Motor neuron (in vitro differentiated cells): ENCODE measurements around the gene SNPH. TPM values are rescaled to one million over a fixed set of nuclear protein-coding genes. Genes with fewer than 3 reads are reported as not detected.

Source experiments
- ATAC-seq, 8 experiments: fragments of 200-7000 bp; cut with Tn5 transposase; replicated peaks in 6 of 8; 2 replicates each; pipeline ENCODE4 v1.8.0; 2021; ENCODE audit warnings: mild to moderate bottlenecking in 8 of 8, moderate library complexity in 8 of 8
- H3K27ac ChIP-seq, 2 donors: fragments of 250-450 bp; sonication (Bioruptor Pico); 2 replicates each; pipeline ENCODE4 v1.9.0; 2021; ENCODE audit warnings: antibody characterized with exemption in 2 of 2, mild to moderate bottlenecking in 2 of 2, moderate library complexity in 1 of 2
- H3K4me1 ChIP-seq, 2 donors: fragments of 250-450 bp; sonication (Bioruptor Pico); replicated peaks in 1 of 2; 2 replicates each; pipeline ENCODE4 v1.6.1; 2021; ENCODE audit warnings: antibody characterized with exemption in 2 of 2, mild to moderate bottlenecking in 2 of 2, moderate library complexity in 1 of 2
- H3K4me3 ChIP-seq, 5 donors: fragments of 250-450 bp; sonication (Bioruptor Pico); 2 replicates each; pipeline ENCODE4 v1.9.0; 2021; ENCODE audit warnings: antibody characterized with exemption in 5 of 5, mild to moderate bottlenecking in 5 of 5, moderate library complexity in 4 of 5
- WGBS, 10 experiments: fragments of 450-650 bp; shearing (Covaris generic); methylation state at CpG; one replicate each; pipeline ENCODE4 v1.0.0; 2022; 5-methylcytosine and 5-hydroxymethylcytosine counted together
- in situ Hi-C, 9 experiments: fragments of 400-800 bp; cut with MboI; loops; one replicate each; pipeline ENCODE4 v1.15.0; 2021; ENCODE audit warnings: low sequenced_read_pairs in 9 of 9, low pct_unique_long_range_greater_than_20kb in 2 of 9; ENCODE audit not compliant: unreplicated experiment in 9 of 9
- total RNA-seq, 8 experiments: library from RNA; unstranded; fragments of 300-600 nt; gene quantifications; 2 replicates each; pipeline versions ENCODE4 v1.2.3 to v1.2.4, GENCODE V29; 2022

The SNPH gene
- total RNA-seq, 8 experiments from 2014 or later: 4.0 to 14.6 (median 7.0) TPM

GRCh38 chr20:1283522-1284510 is 17.7 kb downstream of the SNPH start:
- no peak overlapping the region for H3K27ac ChIP-seq
- in situ Hi-C loops: no loop called here
- ATAC-seq: peak; percentile 22 to 87 (median 73)

GRCh38 chr20:1286267-1287024 is 20.4 kb downstream of the SNPH start:
- no peak overlapping the region for H3K27ac ChIP-seq
- peaks cover 14 to 17% of the 10 kb centered on the region in 2 donors for H3K4me1 ChIP-seq
- in situ Hi-C loops: no loop called here
- no peak overlapping the region for H3K4me3 ChIP-seq
- ATAC-seq: peak in 1 of 8 experiments; percentile 13
- WGBS, 10 experiments: 0 to 85% (median 68%) methylated on average over 1 to 8 of the region's 9 CpGs; no CpG with 5 or more reads in 1 of the 10 experiments

More at GRCh38 chr20:1283522-1284510, 17.7 kb downstream of the SNPH start:
- Histone ChIP-seq H3K4me1 (peaks cover 14 to 17% of the 10 kb centered on the region in 2 donors), H3K4me3 (no peak overlapping the region)
- WGBS, 10 experiments: 40 to 93% (median 72%) methylated on average over 1 to 8 of the region's 9 CpGs; no CpG with 5 or more reads in 1 of the 10 experiments

GRCh38 chr20:1287306-1287705 is 21.2 kb downstream of the SNPH start:
- Histone ChIP-seq H3K4me1 (peaks cover 14 to 17% of the 10 kb centered on the region in 2 donors), H3K27ac (no peak overlapping the region), H3K4me3 (no peak overlapping the region)
- ATAC-seq: no peak
- in situ Hi-C loops: no loop called here
- WGBS, 10 experiments: 60 to 89% (median 77%) methylated on average over 1 of the region's 1 CpG; no CpG with 5 or more reads in 3 of the 10 experiments

- 56 to 95% (median 84%) methylated on average over 1 to 10 of the region's 11 CpGs; no CpG with 5 or more reads in 1 of the 10 experiments for WGBS, 10 experiments
- H3K27ac ChIP-seq: no peak overlapping the region
- no peak for ATAC-seq
- in situ Hi-C loops: no loop called here
- H3K4me1 ChIP-seq: peaks cover 14 to 17% of the 10 kb centered on the region in 2 donors
- no peak overlapping the region for H3K4me3 ChIP-seq
Observed at GRCh38 chr20:1287787-1288569, 21.9 kb downstream of the SNPH start.

- no peak overlapping the region for H3K4me3 ChIP-seq
- no peaks in the 10 kb centered on the region for H3K4me1 ChIP-seq
- peak in 3 of 8 experiments; percentile 87 to 98 (median 95) for ATAC-seq
- 0 to 92% (median 54%) methylated on average over 1 to 4 of the region's 5 CpGs; no CpG with 5 or more reads in 3 of the 10 experiments for WGBS, 10 experiments
- no peak overlapping the region for H3K27ac ChIP-seq
- in situ Hi-C loops: no loop called here
Observed at GRCh38 chr20:1291191-1291741, 25.2 kb downstream of the SNPH start.

GRCh38 chr20:1292620-1293019 is 26.5 kb downstream of the SNPH start:
- ATAC-seq: no peak
- in situ Hi-C loops: no loop called here
- WGBS, 10 experiments: 20 to 100% (median 44%) methylated on average over 1 of the region's 1 CpG; no CpG with 5 or more reads in 7 of the 10 experiments
- no peak overlapping the region for H3K27ac ChIP-seq
- H3K4me3 ChIP-seq: no peak overlapping the region
- no peaks in the 10 kb centered on the region for H3K4me1 ChIP-seq

- ATAC-seq: no peak
- in situ Hi-C loops: no loop called here
- Histone ChIP-seq H3K27ac (no peak overlapping the region), H3K4me3 (no peak overlapping the region), H3K4me1 (no peaks in the 10 kb centered on the region)
- 40 to 92% (median 79%) methylated on average over 1 to 4 of the region's 6 CpGs; no CpG with 5 or more reads in 5 of the 10 experiments for whole genome bisulfite sequencing, 10 experiments
Observed at GRCh38 chr20:1293641-1294379, 27.7 kb downstream of the SNPH start.

- H3K4me3 ChIP-seq: no peak overlapping the region
- ATAC-seq: no peak
- in situ Hi-C loops: no loop called here
- no peak overlapping the region for H3K27ac ChIP-seq
- no peaks in the 10 kb centered on the region for H3K4me1 ChIP-seq
- WGBS, 10 experiments: 93 to 100% (median 100%) methylated on average over 1 to 3 of the region's 8 CpGs; no CpG with 5 or more reads in 7 of the 10 experiments
Observed at GRCh38 chr20:1294497-1294896, 28.4 kb downstream of the SNPH start.

- H3K27ac ChIP-seq: no peak overlapping the region
- WGBS, 10 experiments: 73 to 100% (median 100%) methylated on average over 1 to 4 of the region's 20 CpGs; no CpG with 5 or more reads in 5 of the 10 experiments
- ATAC-seq: peak in 1 of 8 experiments; percentile 27
- H3K4me1 ChIP-seq: no peaks in the 10 kb centered on the region
- no peak overlapping the region for H3K4me3 ChIP-seq
- in situ Hi-C loops: no loop called here
Observed at GRCh38 chr20:1295276-1295930, 29.3 kb downstream of the SNPH start.

GRCh38 chr20:1296117-1296610 is 30.1 kb downstream of the SNPH start:
- no peak for ATAC-seq
- Histone ChIP-seq H3K4me1 (no peaks in the 10 kb centered on the region), H3K4me3 (no peak overlapping the region), H3K27ac (no peak overlapping the region)
- WGBS, 10 experiments: 80 to 90% methylated on average over 2 to 3 of the region's 20 CpGs; no CpG with 5 or more reads in 8 of the 10 experiments
- in situ Hi-C loops: no loop called here

- H3K4me3 ChIP-seq: no peak overlapping the region
- no peaks in the 10 kb centered on the region for H3K4me1 ChIP-seq
- in situ Hi-C loops: no loop called here
- ATAC-seq: no peak
- 40 to 100% (median 82%) methylated on average over 1 to 9 of the region's 14 CpGs; no CpG with 5 or more reads in 4 of the 10 experiments for WGBS, 10 experiments
- no peak overlapping the region for H3K27ac ChIP-seq
Observed at GRCh38 chr20:1296922-1297321, 30.8 kb downstream of the SNPH start.
